GM21526 (cell line): Measurements from ENCODE around the gene IKZF2.
A peak's percentile ranks its signal among the peaks of the same experiment; 100 is the strongest.

ENCODE experiments used
- ATAC-seq: cut with Tn5 transposase; IDR thresholded peaks from one replicate; pipeline ENCODE4 v1.9.1; 2021; ENCODE audit warnings: moderate library complexity; ENCODE audit not compliant: unreplicated experiment, low FRiP score

IKZF2 gene

GRCh38 chr2:213156717-213157116 is 5.3 kb upstream of the IKZF2 start:
- ATAC-seq = no peak

DNA sequence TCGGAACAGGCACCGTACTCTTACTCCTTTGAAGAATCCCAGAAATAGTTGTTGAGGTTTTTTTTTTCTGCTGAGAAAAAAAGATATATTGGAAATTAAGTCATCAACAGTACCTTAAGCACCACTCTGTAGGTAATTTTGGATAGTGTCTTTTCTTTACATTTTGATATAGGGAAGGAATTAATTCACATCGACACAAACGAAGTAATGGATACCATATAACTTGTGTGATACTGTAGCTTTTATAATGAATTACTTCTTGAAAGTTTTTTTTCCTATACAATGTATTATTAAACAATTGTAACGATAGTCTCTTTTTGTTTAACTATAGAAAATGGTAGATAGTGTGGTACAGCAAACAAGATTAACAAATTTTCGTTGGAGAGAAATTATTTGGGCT is 1.5 kb upstream of the IKZF2 start:
- no peak for ATAC-seq

DNA sequence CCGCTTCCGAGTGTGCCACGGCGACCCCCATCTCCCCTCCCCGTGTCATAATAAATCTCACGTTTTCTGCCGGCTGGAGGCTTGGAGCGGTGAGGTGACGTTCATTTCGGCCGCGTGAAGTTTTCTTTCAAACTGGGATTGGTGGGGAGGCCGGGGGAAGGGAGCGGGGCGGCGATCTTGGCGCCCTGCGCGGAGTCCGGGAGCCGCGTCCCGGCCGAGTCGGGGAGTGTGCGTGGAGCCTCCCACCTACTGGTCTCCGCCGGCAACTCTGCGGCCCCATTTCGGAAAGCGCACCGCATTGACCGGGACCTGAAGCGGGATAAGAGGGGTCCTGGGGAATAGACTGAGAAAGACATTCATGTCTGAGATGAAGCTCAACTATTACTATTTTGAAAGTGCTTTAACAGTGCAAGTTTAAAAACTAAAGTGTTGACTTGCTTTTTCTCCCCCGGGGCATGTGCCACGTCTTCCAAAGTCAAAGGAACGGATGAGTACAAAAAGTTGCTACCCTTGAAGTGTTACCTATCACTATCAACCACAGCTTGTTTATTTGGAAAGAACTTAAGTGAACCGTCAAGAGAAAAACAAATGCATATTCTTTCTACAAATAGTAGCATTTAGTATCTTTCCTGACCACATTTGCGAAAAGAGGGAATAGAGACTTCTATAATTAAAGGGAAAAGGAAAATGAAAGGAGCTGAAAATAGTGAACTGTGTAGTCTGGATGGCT is 818 bp upstream of the IKZF2 start:
- ATAC-seq = peak; percentile 21

GRCh38 chr2:213150315-213151097 is 906 bp downstream of the IKZF2 start:
- ATAC-seq = no peak

- no peak for ATAC-seq
These were observed 1.5 kb downstream of the IKZF2 start for GRCh38 chr2:213149949-213150314.

DNA sequence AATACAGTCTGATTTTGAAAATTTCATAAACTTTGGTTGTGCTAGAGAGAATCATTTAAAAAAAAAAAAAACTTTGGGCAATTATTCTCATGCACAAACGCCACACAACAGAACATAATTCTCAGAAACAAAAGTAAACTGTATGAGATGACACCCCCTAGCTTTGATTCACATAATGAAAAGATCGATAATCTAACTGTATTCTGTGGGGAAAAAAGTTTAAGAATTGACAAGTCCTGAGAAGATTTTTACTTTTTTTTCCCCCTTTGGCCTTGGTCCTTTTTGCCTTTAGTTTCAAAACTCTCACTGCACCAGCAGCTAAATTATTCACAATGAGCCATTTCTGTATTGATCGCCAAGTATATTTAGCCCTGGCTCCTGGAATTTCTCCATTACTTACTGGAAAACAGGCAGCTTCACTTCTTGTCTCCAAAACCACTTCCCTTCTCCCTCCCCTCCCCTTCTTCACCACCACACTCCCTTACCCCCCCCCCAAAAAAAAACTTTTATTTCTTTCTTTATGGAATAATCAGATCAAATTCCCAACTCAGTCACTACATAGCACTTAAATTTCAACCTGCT is 2.0 kb downstream of the IKZF2 start:
- no peak for ATAC-seq

DNA sequence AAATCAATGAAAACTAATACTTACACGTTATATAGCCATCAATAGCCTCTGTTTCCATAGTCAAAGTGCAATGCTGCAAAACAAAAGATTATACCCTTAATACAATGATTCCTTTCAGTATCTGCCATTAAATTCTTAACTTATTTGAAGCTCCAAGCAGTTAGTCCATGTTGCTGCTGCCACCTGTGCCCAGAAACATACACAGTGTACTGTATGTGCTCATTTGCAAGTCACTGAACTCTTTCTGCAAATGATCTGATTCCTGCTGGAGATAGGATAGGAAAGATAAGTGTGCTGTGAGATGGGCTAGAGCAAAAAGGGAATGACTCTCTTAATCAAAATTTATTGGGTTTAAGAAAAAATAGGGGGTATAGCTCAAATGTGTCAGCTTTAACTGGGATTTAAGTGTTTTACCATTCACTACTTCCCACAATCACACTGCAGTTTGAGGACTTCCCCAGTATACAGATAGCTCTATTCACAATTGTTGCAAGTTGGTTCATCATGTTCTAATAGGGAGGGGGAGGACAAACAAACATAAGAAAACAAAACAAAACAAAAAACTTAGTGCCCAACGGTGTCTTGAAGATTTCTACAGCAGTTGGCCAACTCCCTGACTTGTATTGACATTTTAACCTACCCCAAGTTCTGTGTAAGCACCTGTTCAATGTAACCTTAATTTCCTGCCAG is 2.7 kb downstream of the IKZF2 start:
- ATAC-seq = no peak

- ATAC-seq = no peak
These were observed 3.9 kb downstream of the IKZF2 start for GRCh38 chr2:213147538-213147937.

GRCh38 chr2:213145715-213146242 is 5.6 kb downstream of the IKZF2 start:
- no peak for ATAC-seq

DNA sequence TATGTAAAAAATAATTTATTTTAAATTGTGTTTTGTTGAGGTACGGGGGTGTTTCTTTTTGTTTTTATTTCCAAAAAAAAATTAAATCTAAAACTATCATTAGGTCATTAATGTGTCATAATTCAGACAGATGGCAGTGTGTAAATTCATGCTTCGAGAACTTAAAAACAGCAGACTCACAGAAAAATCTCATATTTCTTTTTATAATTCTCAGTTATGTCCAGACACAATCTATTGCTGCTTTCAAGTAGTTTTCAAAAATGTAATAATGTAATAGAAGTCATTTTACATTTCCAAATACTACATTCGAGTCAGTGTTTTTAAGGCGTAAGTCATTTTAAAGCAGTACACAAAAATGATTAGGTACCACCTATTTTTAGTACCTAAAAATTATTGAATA is 14.3 kb downstream of the IKZF2 start:
- ATAC-seq = no peak

- ATAC-seq = no peak
These were observed 22.1 kb downstream of the IKZF2 start for GRCh38 chr2:213129311-213129710.

GRCh38 chr2:213125646-213126347 is 25.6 kb downstream of the IKZF2 start:
- no peak for ATAC-seq

DNA sequence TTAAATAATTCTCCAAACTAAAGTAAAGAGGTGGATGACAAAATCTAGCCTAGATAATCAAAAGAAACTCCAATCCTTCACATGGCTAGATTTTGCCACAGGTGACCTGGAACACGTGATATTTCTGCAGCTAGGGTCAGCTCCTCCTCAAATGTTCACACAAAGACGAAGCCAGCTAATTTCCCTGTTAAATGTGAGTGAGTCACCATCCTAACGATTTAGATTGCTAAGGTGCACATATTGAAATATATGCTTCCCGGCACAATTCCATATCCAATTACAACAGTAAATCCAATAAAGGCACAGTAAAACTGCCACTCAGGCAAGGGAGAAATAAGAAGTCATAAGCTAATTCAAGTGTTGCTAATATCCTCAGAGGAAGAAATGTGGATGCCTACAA is 28.7 kb downstream of the IKZF2 start:
- no peak for ATAC-seq

DNA sequence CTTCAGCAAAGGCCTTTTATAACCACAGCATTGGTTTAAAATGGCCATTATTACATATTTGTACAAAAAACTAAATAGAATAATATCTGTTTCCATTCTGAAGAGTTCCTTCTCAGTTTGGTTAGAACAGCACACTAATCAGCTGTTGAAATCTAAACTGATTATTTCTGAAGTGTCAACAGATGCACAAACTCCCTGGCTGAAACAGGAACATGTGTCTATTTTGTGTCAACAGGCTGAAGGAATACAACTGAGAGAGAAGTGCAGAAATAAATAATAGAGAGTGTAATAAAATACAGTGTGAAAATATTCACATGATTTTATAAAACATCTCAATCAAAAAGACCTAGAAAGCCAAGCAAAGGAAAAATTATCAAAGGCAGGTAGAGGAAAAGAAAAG is 29.7 kb downstream of the IKZF2 start:
- no peak for ATAC-seq

- ATAC-seq = peak; percentile 74
These were observed 32.2 kb downstream of the IKZF2 start for GRCh38 chr2:213119061-213119809.

GRCh38 chr2:213108308-213108707 is 43.1 kb downstream of the IKZF2 start:
- ATAC-seq = no peak

DNA sequence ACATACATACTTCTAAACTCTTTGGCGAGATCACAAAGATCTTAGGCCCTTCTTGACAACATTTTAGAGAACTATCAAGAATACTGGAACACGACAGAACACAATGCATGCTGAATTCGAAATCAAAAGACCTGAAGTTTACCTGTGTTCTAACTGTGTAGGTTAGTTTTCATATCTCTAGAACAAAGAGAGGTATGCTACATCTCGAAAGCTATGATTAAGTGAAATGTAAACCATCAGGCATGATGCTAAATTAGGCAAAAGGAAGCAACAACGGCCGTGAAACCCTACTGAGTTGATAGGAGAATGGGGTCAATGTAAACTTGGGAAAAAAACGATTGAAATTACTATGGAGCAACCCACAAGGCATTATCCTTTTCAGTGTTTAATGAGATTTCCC is 43.7 kb downstream of the IKZF2 start:
- ATAC-seq = no peak

GRCh38 chr2:213105212-213105611 is 46.2 kb downstream of the IKZF2 start:
- no peak for ATAC-seq

DNA sequence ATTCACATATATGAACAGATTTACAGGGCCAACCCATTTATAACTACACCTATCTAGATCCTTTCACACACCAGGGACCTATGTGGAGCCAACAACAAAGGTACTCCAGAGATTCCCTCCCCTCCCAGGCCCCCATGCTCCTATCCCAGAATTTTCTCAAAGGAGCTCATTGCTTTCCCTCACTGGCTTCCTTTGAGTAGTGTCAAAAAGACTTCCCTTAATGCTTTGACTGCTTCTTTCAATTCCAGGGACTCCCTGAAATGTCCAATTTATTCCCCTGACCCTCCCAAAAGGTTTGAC is 46.6 kb downstream of the IKZF2 start:
- no peak for ATAC-seq
